ENCODE data around the gene PTPRCAP. TPM values are rescaled to one million over a fixed set of nuclear protein-coding genes. Genes with fewer than 3 reads are reported as not detected.

Gene PTPRCAP
- polyA plus RNA-seq, 3 donors, result 2.1 to 14.3 (median 2.8) TPM

DNA sequence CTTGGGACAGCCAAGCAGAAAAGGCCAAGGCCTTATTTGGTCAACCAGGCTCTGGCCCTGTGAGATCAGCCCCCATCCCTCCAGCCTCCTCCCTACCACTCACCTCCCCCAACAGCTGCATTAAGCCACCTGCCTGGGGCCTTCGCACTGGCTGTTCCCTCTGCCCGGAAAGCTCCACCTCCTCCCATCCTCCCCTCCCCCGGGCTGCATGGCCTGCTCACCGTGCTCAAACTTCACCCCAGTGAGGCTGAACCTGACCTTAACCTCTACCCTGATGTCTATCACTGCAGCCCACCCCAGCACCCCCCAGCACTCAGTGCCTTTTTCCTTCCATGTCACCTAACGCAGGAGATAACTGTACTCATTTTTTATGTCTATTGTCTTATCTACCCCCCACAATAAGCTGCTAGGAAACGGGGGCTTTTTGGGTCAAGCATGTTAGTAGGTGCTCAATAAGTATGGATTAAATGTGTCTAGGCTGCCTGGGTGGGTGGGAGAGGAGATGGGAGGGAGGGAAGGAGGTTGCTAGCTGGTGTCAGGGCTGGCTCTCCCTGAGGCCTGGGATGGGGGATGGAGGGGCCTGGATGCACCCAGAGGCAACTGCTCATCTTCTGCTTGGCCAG is 912 bp downstream of the PTPRCAP start:
- peak overlapping the region in 1 of 7 donors; percentile 37 for H3K27ac Mint-ChIP-seq
- peaks cover 47 to 86% of the 10 kb centered on the region in 2 donors for H3K36me3 ChIP-seq (replicated peaks in 1 of 2; ENCODE audit: control insufficient read depth in 1 of 2, insufficient read depth in 2 of 2, low read length in 2 of 2)
- peaks cover 51 to 64% of the 10 kb centered on the region in 2 donors for H3K36me3 Mint-ChIP-seq
- no peak for DNase-seq
- H3K27ac ChIP-seq (ENCODE audit: low read depth in 1 of 2, low read length in 2 of 2), result no peak overlapping the region
- H3K79me2 ChIP-seq (ENCODE audit: insufficient read depth, low read length), result no peaks in the 10 kb centered on the region
- intact Hi-C loops (cut with micrococcal nuclease), result no loop called here
- WGBS (ENCODE audit: insufficient coverage), result 3% methylated on average over 4 of the region's 6 CpGs
- H3K4me3 Mint-ChIP-seq, result peak overlapping the region in 1 of 2 donors; percentile 64
- peaks cover 14 to 39% of the 10 kb centered on the region in 2 donors for H3K4me1 ChIP-seq (ENCODE audit: control insufficient read depth in 1 of 2, insufficient read depth in 2 of 2, low read length in 2 of 2)
- peaks cover 33% of the 10 kb centered on the region for H3K4me1 Mint-ChIP-seq
- H3K27me3 Mint-ChIP-seq (ENCODE audit: low read depth in 3 of 3), result no peaks in the 10 kb centered on the region
- no peak overlapping the region for H3K4me3 ChIP-seq (replicated peaks in 1 of 3; ENCODE audit: low read depth in 2 of 3, low read length in 3 of 3)
- no peaks in the 10 kb centered on the region for H3K27me3 ChIP-seq (ENCODE audit: control insufficient read depth in 2 of 2, insufficient read depth in 2 of 2, low read length in 2 of 2)
- TF ChIP-seq, protein P1, sequence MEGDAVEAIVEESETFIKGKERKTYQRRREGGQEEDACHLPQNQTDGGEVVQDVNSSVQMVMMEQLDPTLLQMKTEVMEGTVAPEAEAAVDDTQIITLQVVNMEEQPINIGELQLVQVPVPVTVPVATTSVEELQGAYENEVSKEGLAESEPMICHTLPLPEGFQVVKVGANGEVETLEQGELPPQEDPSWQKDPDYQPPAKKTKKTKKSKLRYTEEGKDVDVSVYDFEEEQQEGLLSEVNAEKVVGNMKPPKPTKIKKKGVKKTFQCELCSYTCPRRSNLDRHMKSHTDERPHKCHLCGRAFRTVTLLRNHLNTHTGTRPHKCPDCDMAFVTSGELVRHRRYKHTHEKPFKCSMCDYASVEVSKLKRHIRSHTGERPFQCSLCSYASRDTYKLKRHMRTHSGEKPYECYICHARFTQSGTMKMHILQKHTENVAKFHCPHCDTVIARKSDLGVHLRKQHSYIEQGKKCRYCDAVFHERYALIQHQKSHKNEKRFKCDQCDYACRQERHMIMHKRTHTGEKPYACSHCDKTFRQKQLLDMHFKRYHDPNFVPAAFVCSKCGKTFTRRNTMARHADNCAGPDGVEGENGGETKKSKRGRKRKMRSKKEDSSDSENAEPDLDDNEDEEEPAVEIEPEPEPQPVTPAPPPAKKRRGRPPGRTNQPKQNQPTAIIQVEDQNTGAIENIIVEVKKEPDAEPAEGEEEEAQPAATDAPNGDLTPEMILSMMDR (IDR thresholded peaks at IDR 0.05), result no peak
- no peak overlapping the region for H2AFZ ChIP-seq (ENCODE audit: insufficient read depth, low read depth, low read length, poor library complexity, severe bottlenecking)
- no peak overlapping the region for H3K4me2 ChIP-seq (replicated peaks; ENCODE audit: extremely low read depth, low read length, poor library complexity, severe bottlenecking)
- H4K20me1 ChIP-seq (ENCODE audit: insufficient read depth, low read length), result peaks cover 76% of the 10 kb centered on the region
- no peak overlapping the region for H3K9ac ChIP-seq (ENCODE audit: insufficient read depth, low read length, poor library complexity, severe bottlenecking)
- H3K9me3 ChIP-seq (replicated peaks in 1 of 2; ENCODE audit: control insufficient read depth in 1 of 2, insufficient read depth in 1 of 2, low read length in 2 of 2), result no peaks in the 10 kb centered on the region
- H3K9me3 Mint-ChIP-seq, result no peaks in the 10 kb centered on the region

GRCh38 chr11:67435727-67436458 is 1.6 kb downstream of the PTPRCAP start:
- no peak for DNase-seq
- Histone ChIP-seq H3K9me3 (replicated peaks in 1 of 2; ENCODE audit: control insufficient read depth in 1 of 2, insufficient read depth in 1 of 2, low read length in 2 of 2) (no peaks in the 10 kb centered on the region), H3K36me3 (replicated peaks in 1 of 2; ENCODE audit: control insufficient read depth in 1 of 2, insufficient read depth in 2 of 2, low read length in 2 of 2) (peaks cover 53 to 85% of the 10 kb centered on the region in 2 donors), H2AFZ (ENCODE audit: insufficient read depth, low read depth, low read length, poor library complexity, severe bottlenecking) (no peak overlapping the region), H3K27ac (ENCODE audit: low read depth in 1 of 2, low read length in 2 of 2) (no peak overlapping the region), H3K79me2 (ENCODE audit: insufficient read depth, low read length) (no peaks in the 10 kb centered on the region), H3K4me3 (replicated peaks in 1 of 3; ENCODE audit: low read depth in 2 of 3, low read length in 3 of 3) (no peak overlapping the region), H3K4me2 (replicated peaks; ENCODE audit: extremely low read depth, low read length, poor library complexity, severe bottlenecking) (no peak overlapping the region), H3K9ac (ENCODE audit: insufficient read depth, low read length, poor library complexity, severe bottlenecking) (peak overlapping the region; percentile 4), H3K4me1 (ENCODE audit: control insufficient read depth in 1 of 2, insufficient read depth in 2 of 2, low read length in 2 of 2) (peaks cover 14 to 32% of the 10 kb centered on the region in 2 donors), H4K20me1 (ENCODE audit: insufficient read depth, low read length) (peaks cover 70% of the 10 kb centered on the region), H3K27me3 (ENCODE audit: control insufficient read depth in 2 of 2, insufficient read depth in 2 of 2, low read length in 2 of 2) (no peaks in the 10 kb centered on the region)
- TF ChIP-seq, protein P1 (IDR thresholded peaks at IDR 0.05), result no peak
- Mint-ChIP-seq H3K4me1 (peaks cover 29% of the 10 kb centered on the region), H3K4me3 (peak overlapping the region in 1 of 2 donors; percentile 24), H3K27ac (no peak overlapping the region), H3K27me3 (ENCODE audit: low read depth in 3 of 3) (no peaks in the 10 kb centered on the region), H3K36me3 (peaks cover 46 to 64% of the 10 kb centered on the region in 2 donors), H3K9me3 (no peaks in the 10 kb centered on the region)
- WGBS (ENCODE audit: insufficient coverage), result 91% methylated on average over 38 of the region's 38 CpGs
- intact Hi-C loops (cut with micrococcal nuclease), result no loop called here
